Limb (tissue), 2 donors: ENCODE measurements around the gene NGDN.
"Not testable (repeated sequence)": the region's sequence is repeated elsewhere in the genome, so short reads cannot be mapped to it uniquely, and the experiment has no call there.

ENCODE experiments used
- DNase-seq, 2 donors: peaks; one replicate each; pipeline ENCODE4 v3.0.0-alpha.2; 2016; ENCODE audit errors: extremely low spot score in 2 of 2

NGDN gene

DNA sequence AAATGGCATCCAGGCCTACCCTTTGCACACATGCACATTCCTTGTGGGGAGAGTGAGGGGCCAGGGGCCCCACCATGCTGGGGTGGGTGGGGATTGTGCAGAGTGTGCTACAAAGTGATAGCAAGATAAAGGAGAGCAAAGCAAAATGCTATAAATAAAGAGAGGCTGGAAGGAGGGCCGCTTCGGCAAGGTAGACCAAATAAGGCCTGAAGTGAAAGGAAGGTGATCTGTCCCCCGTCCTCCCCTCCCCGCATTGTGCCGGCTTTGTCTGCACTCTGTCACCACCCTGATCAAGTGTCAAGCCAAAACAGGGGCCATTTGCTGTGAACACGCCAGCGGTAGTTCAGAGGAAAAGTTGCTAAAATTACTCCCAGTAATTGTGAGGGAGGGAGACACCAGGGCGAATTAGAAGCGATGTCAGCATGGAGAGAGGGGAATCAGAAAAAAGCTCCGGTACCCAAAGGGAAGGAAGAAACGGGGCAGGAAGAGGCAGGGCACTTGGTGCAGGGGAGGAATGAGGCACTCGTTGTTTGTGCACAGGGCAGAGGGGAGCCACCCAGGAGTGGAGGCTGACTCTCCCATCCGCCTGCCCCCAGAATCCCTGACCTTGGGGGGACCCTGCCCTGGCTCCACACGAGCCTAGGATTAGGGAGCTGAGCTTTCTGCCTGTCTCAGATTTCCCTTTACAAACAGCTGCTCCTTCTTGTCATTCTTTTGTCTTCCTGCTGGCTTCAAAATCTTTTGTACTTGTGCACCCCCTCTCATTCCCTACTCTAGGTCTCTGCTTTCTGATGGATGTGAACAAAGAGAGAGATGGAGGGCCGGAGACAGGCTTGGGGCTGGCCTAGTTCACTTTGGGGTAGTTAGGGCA is 31.2 kb upstream of the NGDN start:
- no peak for DNase-seq

GRCh38 chr14:23439107-23439835 is 30.2 kb upstream of the NGDN start:
- no peak for DNase-seq

DNA sequence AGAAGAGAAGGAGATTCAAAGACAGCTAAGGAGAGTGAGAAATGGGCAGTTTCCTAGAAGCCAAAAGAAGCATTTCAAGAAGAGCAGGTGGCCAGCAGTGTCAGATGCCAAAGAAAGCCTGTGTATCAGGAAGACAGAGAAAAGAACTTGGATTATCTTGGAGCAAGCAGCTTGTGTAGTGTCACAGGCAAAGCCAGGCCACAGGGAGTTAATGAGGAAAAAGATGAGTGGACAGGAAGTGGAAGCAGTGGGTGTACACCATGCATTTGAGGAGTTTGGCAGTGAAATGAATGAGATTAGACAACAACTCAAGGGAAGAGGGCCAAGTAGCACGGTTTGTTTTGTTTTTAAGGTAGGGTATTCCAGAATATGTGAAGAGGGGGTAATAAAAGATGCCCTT is 28.4 kb upstream of the NGDN start:
- no peak for DNase-seq

DNA sequence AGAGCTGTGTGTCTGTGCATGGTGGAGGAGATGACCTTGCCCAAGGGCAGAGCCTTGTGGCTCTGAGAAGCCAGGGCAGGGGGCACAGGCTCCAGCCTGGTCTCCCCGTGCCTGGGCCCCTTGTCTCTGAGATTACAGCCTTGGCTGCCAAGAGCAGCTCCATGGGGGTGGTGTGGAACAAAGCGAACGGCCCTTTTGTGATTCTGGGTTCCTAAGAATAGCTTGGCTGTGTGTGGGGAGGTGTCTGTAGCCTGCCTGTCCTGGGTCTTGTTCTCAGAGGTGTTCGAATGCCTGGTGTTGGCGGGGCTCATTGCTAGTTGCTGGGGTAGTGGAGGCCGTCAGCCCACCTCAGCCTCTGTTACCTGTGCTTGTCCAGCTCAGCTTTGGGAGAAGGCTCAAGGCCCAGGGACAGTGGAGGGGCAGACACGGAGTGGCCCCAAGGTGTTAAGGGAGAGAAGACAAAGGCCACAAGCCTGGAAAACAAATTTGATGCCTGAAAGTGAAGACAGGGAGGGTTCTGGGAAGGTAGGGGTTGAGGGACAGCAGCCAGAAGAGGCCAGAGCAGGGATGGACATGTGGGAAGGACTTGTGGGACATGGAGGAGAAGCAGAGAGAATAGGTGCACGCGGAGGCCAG is 26.7 kb upstream of the NGDN start:
- DNase-seq, result no peak

DNA sequence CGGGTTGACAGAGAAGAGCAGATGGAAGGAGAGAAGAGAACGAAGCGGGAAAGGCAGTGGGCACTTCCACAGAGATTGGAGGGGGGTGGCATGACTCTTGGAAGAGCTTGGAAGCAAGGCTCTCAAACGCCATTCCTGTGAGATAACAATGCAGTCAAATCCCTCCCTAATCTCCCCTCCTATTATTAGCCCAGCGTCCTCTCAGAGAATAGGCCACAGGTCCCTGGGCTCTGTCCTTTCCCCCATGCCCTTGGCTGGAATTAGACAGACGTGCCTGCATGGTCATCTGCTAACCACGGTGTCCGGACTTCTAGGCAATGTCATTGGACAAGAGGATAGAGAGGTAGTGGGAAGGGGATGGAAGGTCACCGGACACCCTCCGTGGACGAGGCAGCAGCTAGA is 26.1 kb upstream of the NGDN start:
- DNase-seq, result no peak

DNA sequence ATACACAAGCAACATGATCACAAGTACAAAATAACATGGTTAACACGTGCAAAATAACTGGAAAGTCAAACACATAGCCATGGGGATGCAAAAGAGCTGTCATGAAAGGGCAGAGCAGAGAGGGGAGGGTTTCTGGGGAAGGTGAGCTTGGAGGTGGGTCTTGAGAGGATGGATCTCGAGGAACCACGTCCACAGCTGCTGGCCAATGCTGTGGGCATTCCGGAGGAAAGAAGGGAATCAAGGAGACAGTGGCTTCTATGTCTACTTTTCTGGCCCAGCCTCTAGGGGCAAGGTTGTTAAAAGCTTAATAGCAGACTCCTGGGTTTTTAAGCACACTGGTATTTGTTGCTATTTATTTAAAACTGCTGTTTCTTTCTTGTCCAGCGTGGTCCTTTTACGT is 25.6 kb upstream of the NGDN start:
- no peak for DNase-seq

DNA sequence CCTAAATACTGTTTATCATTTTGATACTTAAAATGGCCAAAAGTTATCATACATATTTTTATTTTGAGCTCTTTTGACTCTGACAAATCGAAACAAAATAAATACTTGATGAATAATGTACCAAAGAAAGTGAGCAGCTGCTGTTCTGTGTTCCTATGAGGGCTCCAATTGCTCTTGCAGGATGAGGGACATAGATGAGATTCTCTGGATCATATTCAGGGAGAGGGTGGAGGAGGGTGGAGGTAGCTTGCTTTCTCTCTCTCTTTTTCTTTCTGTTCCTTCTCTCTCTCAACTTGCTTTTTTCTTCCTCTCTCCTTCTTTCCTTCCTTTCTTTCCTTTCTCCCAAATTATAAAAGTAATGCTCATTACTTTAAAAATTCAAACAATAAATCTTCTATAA is 25.2 kb upstream of the NGDN start:
- DNase-seq, result no peak

DNA sequence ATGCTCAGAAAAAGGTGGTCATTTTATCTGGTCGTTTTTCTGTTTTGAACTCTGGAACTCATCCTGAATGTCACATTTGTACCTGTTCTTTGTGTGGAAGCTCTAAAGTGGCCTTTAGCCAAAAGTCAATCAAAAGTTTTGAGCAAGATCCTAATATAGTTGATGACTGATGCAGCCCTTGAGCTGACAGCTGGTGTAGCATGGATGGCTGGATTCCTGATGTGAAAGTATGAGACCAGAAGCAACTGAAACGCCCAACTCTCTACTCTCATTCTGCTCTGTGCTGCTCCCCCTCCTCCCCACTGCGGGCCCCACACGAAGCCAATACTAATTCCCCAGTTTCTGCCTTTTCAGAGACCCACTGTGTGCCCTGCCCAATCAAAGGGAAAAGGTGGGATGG is 23.7 kb upstream of the NGDN start:
- no peak for DNase-seq

DNA sequence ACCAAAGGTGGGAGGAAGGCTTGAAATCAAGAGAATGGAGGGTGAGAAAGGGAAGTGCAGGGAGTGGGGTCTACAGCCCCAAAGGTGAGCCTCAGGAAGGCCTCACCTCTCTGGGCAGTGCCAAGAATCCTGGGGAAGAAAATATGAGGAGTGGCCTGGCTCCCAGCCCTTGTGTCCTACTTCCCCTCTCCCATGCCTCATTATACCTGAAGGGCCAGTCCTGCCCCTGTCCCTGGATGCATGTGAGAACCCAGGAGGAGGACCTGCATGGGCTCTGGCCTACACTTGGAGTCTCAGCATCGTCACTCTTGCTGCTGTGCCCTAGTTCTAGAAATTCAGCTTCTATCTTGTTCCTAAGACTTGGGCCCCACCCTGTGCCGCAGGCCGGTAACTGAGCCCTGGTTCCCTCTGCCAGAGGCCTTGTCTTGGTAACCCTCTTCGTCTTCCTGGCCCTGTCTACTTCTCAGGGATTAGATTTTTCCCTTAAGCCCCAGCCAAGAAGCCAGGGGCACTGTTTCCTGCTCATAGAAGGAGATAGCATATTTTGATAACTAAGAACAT is 23.1 kb upstream of the NGDN start:
- DNase-seq, result no peak

- no peak for DNase-seq
Measured at GRCh38 chr14:23447361-23448350, 21.8 kb upstream of the NGDN start.

- DNase-seq, result no peak
Measured at GRCh38 chr14:23449314-23449713, 20.2 kb upstream of the NGDN start.

- no peak for DNase-seq
Measured at GRCh38 chr14:23450379-23450778, 19.1 kb upstream of the NGDN start.

- no peak for DNase-seq
Measured at GRCh38 chr14:23452237-23452636, 17.3 kb upstream of the NGDN start.

DNA sequence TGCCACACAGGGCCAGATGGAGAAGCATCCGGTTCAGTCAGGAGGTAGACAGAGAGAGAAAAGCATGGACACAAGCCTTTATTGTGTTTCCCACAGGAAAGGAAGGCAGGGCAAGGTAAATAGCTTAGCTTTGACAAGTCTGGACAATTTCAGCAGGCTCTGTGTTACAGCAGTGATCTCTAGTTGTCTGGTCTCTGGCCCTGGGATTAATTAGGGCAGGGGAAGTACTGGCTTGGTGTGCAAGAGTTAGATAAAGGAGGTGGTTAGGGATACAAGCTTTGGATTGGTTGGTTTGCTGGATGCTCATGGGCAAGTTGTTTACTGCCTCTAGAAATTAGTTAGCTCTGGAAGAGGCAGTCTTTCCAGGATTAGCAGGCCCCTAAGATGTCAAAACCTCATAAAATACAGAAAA is 15.1 kb upstream of the NGDN start:
- no peak for DNase-seq

GRCh38 chr14:23456883-23457586 is 12.5 kb upstream of the NGDN start:
- not testable (repeated sequence) for DNase-seq

- DNase-seq, result no peak
Measured at GRCh38 chr14:23457587-23458445, 11.7 kb upstream of the NGDN start.

- no peak for DNase-seq
Measured at GRCh38 chr14:23460960-23461359, 8.5 kb upstream of the NGDN start.

DNA sequence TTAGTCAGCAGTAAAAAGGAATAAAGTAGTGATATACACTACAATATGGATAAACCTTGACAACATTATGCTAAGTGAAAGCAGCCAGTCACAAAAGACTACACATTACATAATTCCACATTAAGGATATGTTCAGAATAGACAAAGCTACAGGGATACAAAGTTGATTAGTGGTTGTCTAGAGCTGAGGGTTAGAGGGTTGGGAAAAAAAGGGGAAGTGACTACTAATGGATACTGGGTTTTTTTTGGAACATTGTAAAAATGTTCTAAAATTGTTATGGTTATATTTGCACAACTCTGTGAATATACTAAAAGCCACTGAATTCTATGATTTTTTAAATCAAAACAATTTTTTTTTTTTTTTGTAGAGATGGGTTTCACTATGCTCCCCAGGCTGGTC is 4.8 kb upstream of the NGDN start:
- no peak for DNase-seq

DNA sequence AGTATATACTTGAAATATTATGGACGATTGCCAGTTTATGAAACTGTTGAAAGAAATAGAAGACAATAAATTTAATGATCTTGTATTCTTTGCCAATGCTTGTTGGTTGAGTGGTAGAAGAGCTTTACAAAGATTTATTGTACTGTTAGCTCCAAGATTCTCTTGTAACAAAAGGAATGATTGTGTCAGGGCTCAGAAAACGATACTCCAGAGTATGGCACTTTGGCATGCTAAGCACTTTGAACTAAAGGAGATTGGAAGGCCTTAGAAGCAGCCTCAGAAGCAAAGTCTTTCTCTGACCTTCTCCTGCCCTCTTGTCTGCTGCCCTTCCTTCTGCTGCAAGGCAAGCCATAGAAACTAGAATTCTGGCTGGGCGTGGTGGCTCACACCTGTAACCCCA is 4.2 kb upstream of the NGDN start:
- no peak for DNase-seq
